Panc1 (cell line): ENCODE data around the gene R3HDM4. TPM values are rescaled to one million over a fixed set of nuclear protein-coding genes. Genes with fewer than 3 reads are reported as not detected.

ENCODE experiments used
- ATAC-seq: fragments of 200-7000 bp; cut with Tn5 transposase; 2 replicates; pipeline ENCODE4 v1.9.1; 2020; ENCODE audit warnings: mild to moderate bottlenecking, moderate library complexity
- BruUV-seq: library from RNA; stranded (reverse); fragments of 400-500 nt; replicated peaks from 2 replicates; lab custom pipeline; 2021; lab: Mats Ljungman, UMichigan
- CTCF ChIA-PET: fragments of 300-600 bp; sonication (Branson Sonifier 250); formaldehyde crosslinking; loops from one replicate; lab custom pipeline; 2022; ENCODE audit warnings: antibody characterized with exemption; lab: Charles Lee
- POLR2A ChIA-PET: fragments of 300-600 bp; sonication (Branson Sonifier 250); formaldehyde crosslinking; loops from one replicate; lab custom pipeline; 2022; ENCODE audit warnings: antibody characterized with exemption; lab: Charles Lee
- DNase-seq: peaks from one replicate; pipeline ENCODE4 v3.0.0-alpha.2; 2010; ENCODE audit warnings: low read depth, low spot score
- H3K27ac ChIP-seq: 2 replicates; pipeline ENCODE4 v1.5.1; 2011; ENCODE audit warnings: mild to moderate bottlenecking, low read length, inconsistent platforms
- H3K27me3 ChIP-seq: fragments of 200-500 bp; sonication (Bioruptor generic); 2 replicates; pipeline ENCODE4 v1.6.0; 2014; ENCODE audit warnings: low read length, inconsistent platforms; ENCODE audit not compliant: control insufficient read depth, insufficient read depth
- H3K36me3 ChIP-seq: fragments of 200-500 bp; sonication (Bioruptor generic); 2 replicates; pipeline ENCODE4 v1.5.1; 2014; ENCODE audit warnings: inconsistent platforms, mild to moderate bottlenecking, low read length, moderate library complexity; ENCODE audit not compliant: control insufficient read depth, insufficient read depth
- H3K4me1 ChIP-seq: 2 replicates; pipeline ENCODE4 v1.5.1; 2011; ENCODE audit warnings: inconsistent platforms, mild to moderate bottlenecking, low read length, moderate library complexity; ENCODE audit not compliant: control insufficient read depth, insufficient read depth
- H3K4me3 ChIP-seq, 2 experiments: 2 replicates each; pipeline ENCODE4 v1.5.1; 2011 to 2012; ENCODE audit warnings: low read depth in 2 of 2, low read length in 2 of 2, mild to moderate bottlenecking in 2 of 2, inconsistent platforms in 1 of 2, moderate library complexity in 1 of 2
- H3K9me3 ChIP-seq: fragments of 200-500 bp; sonication (Bioruptor generic); 2 replicates; pipeline ENCODE4 v1.5.1; 2014; ENCODE audit warnings: low read depth, mild to moderate bottlenecking, inconsistent platforms, low read length, moderate library complexity; ENCODE audit not compliant: control insufficient read depth, insufficient read depth
- CTCF ChIP-seq: fragments of 450-650 bp; IDR thresholded peaks from 2 replicates; pipeline ENCODE4 v1.5.1; 2017; ENCODE audit warnings: mild to moderate bottlenecking
- POLR2AphosphoS5 ChIP-seq: IDR thresholded peaks from 2 replicates; pipeline ENCODE4 v1.6.1; 2012; ENCODE audit warnings: mild to moderate bottlenecking, low read depth, low read length, moderate library complexity
- SIN3A ChIP-seq: IDR thresholded peaks from 2 replicates; pipeline ENCODE4 v1.6.1; 2012; ENCODE audit warnings: low read depth, mild to moderate bottlenecking, low read length, moderate library complexity, borderline replicate concordance; ENCODE audit not compliant: insufficient read depth
- TCF7L2 ChIP-seq: IDR thresholded peaks from 2 replicates; pipeline ENCODE4 v1.6.1; 2011; ENCODE audit warnings: mild to moderate bottlenecking, low read depth, low read length, inconsistent platforms
- in situ Hi-C: cut with HindIII; loops from 2 replicates; pipeline ENCODE4 v1.10.0; 2016; ENCODE audit warnings: low sequenced_read_pairs, low pct_unique_long_range_greater_than_20kb
- intact Hi-C: fragments of 100-400 bp; cut with micrococcal nuclease; formaldehyde crosslinking; loops from one replicate; pipeline ENCODE4 v1.10.0; 2022; ENCODE audit not compliant: unreplicated experiment
- total RNA-seq: library from RNA; stranded (reverse); gene quantifications from one replicate; pipeline ENCODE4 v1.2.1, GENCODE V29; 2021; ENCODE audit not compliant: unreplicated experiment
- TF ChIP-seq, protein P1 (sequence below), 2 experiments: IDR thresholded peaks; 2 replicates each; pipeline ENCODE4 v1.6.1; 2011 to 2012; ENCODE audit warnings: low read depth in 2 of 2, control low read depth in 1 of 2, low read length in 1 of 2, mild to moderate bottlenecking in 1 of 2, moderate library complexity in 1 of 2; ENCODE audit not compliant: insufficient read depth in 1 of 2

The R3HDM4 gene
- total RNA-seq, 1 experiment from 2014 or later: 43.5 TPM

DNA sequence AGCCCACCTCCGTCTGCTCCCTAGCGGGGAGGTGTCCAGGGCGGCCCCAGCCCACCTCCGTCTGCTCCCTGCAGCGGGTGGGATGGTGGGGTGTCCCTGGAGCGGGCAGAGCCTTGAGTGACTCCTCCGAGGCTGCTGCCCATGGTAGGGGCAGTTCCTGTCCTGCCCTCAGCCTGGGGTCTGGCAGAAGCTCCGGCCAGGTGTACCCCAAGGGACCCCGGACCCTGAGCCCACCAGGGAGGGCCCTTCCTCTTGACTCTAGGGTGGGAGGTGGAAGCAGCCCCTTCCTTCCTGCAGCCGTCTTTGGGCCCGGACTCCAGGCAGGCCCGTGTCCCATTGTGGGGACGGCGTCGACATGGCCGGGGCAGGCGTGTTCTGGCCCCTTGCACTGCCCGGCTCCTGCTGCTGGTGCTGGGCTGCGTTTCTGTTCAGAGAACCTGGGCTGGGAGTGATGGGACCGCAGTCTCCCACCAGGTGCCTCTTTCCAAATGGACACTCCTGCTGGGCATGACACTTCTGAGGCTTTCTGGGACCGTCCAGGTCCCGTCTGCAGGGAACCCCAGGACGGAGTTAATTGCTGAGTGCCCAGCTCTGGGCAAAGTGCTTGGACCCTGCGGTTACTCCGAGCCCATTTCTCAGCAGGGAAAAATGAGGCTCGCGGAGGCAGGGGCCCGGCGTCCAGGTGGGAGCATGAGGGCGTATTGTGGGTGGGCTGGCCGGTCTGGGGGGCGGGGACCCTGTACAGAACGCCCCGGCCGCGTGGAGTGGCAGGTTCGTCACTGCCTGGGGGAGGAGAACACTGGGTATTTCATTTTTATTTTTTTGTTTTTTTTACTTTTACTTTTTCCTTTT, 32.6 kb upstream of the R3HDM4 start:
- H3K27ac ChIP-seq: no peak overlapping the region

GRCh38 chr19:944663-945241, 31.7 kb upstream of the R3HDM4 start:
- no peak overlapping the region for H3K27ac ChIP-seq
- ATAC-seq (no peak), DNase-seq (no peak)
- H3K4me3 ChIP-seq: no peak overlapping the region
- BruUV-seq: no TSS peak
- in situ Hi-C loops: no loop called here
- TF ChIP-seq CTCF (no peak), SIN3A (no peak), POLR2AphosphoS5 (no peak)
- TF ChIP-seq, protein P1, sequence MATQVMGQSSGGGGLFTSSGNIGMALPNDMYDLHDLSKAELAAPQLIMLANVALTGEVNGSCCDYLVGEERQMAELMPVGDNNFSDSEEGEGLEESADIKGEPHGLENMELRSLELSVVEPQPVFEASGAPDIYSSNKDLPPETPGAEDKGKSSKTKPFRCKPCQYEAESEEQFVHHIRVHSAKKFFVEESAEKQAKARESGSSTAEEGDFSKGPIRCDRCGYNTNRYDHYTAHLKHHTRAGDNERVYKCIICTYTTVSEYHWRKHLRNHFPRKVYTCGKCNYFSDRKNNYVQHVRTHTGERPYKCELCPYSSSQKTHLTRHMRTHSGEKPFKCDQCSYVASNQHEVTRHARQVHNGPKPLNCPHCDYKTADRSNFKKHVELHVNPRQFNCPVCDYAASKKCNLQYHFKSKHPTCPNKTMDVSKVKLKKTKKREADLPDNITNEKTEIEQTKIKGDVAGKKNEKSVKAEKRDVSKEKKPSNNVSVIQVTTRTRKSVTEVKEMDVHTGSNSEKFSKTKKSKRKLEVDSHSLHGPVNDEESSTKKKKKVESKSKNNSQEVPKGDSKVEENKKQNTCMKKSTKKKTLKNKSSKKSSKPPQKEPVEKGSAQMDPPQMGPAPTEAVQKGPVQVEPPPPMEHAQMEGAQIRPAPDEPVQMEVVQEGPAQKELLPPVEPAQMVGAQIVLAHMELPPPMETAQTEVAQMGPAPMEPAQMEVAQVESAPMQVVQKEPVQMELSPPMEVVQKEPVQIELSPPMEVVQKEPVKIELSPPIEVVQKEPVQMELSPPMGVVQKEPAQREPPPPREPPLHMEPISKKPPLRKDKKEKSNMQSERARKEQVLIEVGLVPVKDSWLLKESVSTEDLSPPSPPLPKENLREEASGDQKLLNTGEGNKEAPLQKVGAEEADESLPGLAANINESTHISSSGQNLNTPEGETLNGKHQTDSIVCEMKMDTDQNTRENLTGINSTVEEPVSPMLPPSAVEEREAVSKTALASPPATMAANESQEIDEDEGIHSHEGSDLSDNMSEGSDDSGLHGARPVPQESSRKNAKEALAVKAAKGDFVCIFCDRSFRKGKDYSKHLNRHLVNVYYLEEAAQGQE (IDR thresholded peaks at IDR 0.05; ENCODE audit: insufficient read depth in 1 of 2, low read depth in 2 of 2, low read length in 1 of 2): no peak
- no peaks in the 10 kb centered on the region for H3K36me3 ChIP-seq
- ChIA-PET CTCF (no interaction called here), POLR2A (no interaction called here)
- H3K27me3 ChIP-seq: no peaks in the 10 kb centered on the region
- no peaks in the 10 kb centered on the region for H3K9me3 ChIP-seq
- intact Hi-C loops: no loop called here
- peaks cover 5% of the 10 kb centered on the region for H3K4me1 ChIP-seq

More for the DNA sequence above, 32.6 kb upstream of the R3HDM4 start:
- H3K4me1 ChIP-seq: no peaks in the 10 kb centered on the region; the same call in 1 of the 2 replicates
- in situ Hi-C loops (no loop called here), intact Hi-C loops (no loop called here)
- no peaks in the 10 kb centered on the region for H3K36me3 ChIP-seq
- DNase-seq (no peak), ATAC-seq (no peak)
- no peaks in the 10 kb centered on the region for H3K27me3 ChIP-seq
- H3K4me3 ChIP-seq: no peak overlapping the region
- TF ChIP-seq CTCF (no peak), POLR2AphosphoS5 (no peak), SIN3A (no peak), TCF7L2 (no peak)
- TF ChIP-seq, protein P1 (IDR thresholded peaks at IDR 0.05; ENCODE audit: insufficient read depth in 1 of 2, low read depth in 2 of 2, low read length in 1 of 2): no peak
- BruUV-seq: no TSS peak
- CTCF ChIA-PET: no interaction called here
- H3K9me3 ChIP-seq: no peaks in the 10 kb centered on the region
- POLR2A ChIA-PET: no interaction called here
